Vagina (tissue), 2 donors: ENCODE measurements around the gene KLHL25.

Experiments
- CTCF ChIP-seq, 3 experiments: fragments of 450-650 bp in 2 of 3; fragments of 200-600 bp in 1 of 3; sonication (generic) in 1 of 3; IDR thresholded peaks; one replicate each; pipeline ENCODE4 v1.5.1; 2017 to 2019; ENCODE audit warnings: antibody characterized with exemption in 3 of 3, mild to moderate bottlenecking in 2 of 3, moderate library complexity in 2 of 3
- POLR2A ChIP-seq, 2 donors: fragments of 450-650 bp; IDR thresholded peaks; one replicate each; pipeline ENCODE4 v1.6.1; 2017; ENCODE audit warnings: antibody characterized with exemption in 2 of 2, mild to moderate bottlenecking in 2 of 2, moderate library complexity in 2 of 2
- POLR2AphosphoS5 ChIP-seq, 2 donors: sonication (generic); formaldehyde crosslinking; IDR thresholded peaks; one replicate each; pipeline ENCODE4 v1.9.0; 2017; ENCODE audit warnings: antibody characterized with exemption in 2 of 2, mild to moderate bottlenecking in 2 of 2, low read depth in 1 of 2; ENCODE audit not compliant: insufficient read depth in 1 of 2

DNA sequence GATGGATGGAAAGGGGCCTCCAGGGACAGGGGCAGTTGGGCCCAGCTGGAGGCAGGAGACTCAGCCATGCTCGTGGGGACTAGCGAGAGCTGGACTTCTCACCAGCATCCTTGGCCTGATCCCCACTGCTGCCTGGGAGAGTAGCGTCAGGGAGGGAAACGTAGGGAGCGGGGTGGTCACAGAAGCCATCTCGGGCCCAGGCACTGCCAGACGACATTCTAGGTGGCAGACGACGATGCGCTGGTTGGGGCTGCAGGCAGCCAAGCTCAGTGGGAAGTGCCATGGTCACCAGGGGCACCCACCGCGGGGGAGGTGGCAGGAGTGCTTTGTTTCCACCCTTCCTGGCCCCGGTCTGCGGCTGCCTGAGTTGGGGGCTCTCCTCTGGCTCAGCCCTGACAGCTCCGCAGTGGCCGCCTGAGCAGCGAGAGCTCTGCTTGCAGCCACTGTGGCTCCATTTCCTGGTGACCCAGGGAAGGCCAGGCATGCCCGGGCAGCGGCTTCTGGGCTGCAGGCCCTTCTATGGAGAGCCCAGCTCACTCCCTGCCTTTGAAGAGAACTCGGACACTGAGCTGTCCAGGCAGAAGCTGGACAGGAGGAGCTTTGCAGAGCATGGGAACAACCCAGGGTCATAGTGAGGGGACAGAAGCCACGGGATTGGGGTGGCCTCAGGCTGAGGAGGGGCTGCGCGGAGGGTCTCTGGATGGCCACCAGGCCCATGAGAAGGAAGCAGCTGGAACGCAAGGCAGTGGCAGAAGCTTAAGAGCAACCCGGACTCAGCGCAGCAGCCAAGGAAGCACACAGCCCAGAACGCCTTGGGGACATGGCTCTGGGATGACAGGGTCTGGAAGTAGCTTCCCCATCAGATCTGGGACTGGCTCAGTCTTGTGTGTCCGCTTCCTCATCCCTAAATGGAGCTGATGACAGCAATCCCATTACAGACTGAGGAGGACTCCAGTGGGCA lies 30.8 kb downstream of the KLHL25 start:
- TF ChIP-seq CTCF (IDR thresholded peaks at IDR 0.05), result no peak
- no peak for TF ChIP-seq POLR2A (IDR thresholded peaks at IDR 0.05)
- no peak for TF ChIP-seq POLR2AphosphoS5 (IDR thresholded peaks at IDR 0.05; ENCODE audit: insufficient read depth in 1 of 2, low read depth in 1 of 2)
